ENCODE results near the gene B3GALNT2.

DNA sequence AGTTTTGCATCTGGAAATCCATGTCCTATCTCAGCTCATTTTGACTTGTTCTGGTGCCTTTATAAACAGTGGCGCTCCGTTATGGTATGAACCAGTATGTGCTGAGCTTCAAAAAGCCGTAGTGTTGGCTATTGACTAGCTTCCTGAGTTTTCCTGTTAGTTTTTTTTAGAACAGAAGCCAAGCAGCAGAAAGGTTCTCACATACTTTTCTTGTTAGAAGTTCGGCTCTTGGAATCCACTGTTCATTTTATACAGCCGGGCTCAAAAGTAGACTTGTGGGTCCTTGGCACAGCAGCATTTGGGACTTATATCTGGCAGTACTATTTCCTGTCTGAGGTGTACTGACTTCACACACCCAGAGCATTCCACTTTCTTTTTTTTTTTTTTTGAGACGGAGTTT is 73.3 kb downstream of the B3GALNT2 start:
- TF ChIP-seq, protein P1, sequence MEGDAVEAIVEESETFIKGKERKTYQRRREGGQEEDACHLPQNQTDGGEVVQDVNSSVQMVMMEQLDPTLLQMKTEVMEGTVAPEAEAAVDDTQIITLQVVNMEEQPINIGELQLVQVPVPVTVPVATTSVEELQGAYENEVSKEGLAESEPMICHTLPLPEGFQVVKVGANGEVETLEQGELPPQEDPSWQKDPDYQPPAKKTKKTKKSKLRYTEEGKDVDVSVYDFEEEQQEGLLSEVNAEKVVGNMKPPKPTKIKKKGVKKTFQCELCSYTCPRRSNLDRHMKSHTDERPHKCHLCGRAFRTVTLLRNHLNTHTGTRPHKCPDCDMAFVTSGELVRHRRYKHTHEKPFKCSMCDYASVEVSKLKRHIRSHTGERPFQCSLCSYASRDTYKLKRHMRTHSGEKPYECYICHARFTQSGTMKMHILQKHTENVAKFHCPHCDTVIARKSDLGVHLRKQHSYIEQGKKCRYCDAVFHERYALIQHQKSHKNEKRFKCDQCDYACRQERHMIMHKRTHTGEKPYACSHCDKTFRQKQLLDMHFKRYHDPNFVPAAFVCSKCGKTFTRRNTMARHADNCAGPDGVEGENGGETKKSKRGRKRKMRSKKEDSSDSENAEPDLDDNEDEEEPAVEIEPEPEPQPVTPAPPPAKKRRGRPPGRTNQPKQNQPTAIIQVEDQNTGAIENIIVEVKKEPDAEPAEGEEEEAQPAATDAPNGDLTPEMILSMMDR (IDR thresholded peaks at IDR 0.05), result no peak
- TF ChIP-seq EZH2 (IDR thresholded peaks at IDR 0.05; ENCODE audit: borderline replicate concordance, insufficient read depth, low read depth, low read length, poor library complexity, severe bottlenecking), result no peak
